ENCODE results near the gene XPC.

Gene XPC

DNA sequence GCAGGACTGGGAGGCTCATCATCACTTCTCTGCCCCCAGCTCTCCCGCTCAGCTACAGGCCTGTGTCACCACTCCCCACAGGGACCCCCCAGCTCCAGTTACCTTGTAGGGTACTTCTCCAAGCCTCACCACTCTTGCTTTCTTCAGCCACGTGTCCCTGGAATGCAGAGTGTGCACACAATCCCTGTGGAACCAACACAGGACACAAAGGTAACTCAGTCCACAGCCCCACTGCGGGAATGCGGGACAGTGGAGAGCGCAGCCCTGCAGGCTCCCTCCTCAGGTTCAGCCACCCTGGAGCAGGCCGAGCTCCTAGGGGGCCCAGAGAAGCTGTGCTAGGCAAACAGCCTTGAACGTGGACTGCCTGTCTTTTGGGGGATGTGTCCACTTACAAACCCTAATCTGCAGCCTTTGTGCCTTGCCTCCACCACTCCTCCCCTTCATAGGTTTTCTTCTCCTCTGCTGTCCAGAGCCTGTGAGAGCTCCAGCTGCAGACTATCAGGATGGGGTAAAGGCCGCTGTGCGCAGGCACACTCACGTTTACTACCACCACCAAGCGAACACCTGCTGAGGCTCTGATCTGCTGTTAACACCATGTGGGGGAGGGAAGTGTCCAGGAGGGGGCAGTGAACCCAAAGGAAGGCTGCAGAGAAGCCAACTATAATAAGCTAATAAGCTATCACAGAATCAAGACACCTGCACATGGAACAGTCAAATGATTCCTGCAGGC, 26.0 kb downstream of the XPC start:
- TF ChIP-seq, protein P1, sequence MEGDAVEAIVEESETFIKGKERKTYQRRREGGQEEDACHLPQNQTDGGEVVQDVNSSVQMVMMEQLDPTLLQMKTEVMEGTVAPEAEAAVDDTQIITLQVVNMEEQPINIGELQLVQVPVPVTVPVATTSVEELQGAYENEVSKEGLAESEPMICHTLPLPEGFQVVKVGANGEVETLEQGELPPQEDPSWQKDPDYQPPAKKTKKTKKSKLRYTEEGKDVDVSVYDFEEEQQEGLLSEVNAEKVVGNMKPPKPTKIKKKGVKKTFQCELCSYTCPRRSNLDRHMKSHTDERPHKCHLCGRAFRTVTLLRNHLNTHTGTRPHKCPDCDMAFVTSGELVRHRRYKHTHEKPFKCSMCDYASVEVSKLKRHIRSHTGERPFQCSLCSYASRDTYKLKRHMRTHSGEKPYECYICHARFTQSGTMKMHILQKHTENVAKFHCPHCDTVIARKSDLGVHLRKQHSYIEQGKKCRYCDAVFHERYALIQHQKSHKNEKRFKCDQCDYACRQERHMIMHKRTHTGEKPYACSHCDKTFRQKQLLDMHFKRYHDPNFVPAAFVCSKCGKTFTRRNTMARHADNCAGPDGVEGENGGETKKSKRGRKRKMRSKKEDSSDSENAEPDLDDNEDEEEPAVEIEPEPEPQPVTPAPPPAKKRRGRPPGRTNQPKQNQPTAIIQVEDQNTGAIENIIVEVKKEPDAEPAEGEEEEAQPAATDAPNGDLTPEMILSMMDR (conservative IDR thresholded peaks at IDR 0.05; ENCODE audit: control insufficient read depth, insufficient read depth, low read depth, low read length) = peak; percentile 29
- DNase-seq (ENCODE audit: low read depth) = no peak
- H3K4me3 ChIP-seq (ENCODE audit: control insufficient read depth, low read depth, low read length) = no peak overlapping the region

DNA sequence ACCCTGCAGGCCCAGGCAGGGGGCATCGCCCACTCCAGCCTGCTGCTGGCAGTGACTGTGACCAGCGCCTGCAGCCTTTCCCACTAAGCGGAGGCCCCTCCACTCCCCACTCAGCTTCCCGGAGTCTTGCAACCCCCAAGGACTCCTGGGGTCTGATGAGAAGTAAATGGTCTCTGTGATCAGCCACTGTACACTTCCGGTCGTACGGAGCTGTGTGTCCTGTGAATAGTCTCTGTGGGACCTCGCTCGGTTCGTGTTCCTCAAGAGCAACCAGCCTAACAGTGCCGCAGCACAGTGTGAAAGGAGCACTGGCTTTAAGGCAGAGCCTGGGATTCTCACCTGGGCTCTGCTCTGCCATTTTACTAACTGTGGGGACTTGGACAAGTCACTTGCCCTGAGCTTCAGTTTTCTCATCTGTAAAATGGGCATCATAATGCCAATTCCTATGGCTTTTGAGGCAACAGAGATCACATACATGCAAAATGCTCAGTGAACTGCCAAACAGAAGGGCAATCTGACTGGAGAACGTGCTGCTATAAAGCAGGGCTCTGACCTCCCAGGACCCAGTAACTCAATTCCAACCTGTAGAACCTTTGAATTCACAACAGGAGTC, 26.8 kb downstream of the XPC start:
- TF ChIP-seq, protein P1 (conservative IDR thresholded peaks at IDR 0.05; ENCODE audit: control insufficient read depth, insufficient read depth, low read depth, low read length) = no peak
- H3K4me3 ChIP-seq (ENCODE audit: control insufficient read depth, low read depth, low read length) = no peak overlapping the region
- DNase-seq (ENCODE audit: low read depth) = no peak

DNA sequence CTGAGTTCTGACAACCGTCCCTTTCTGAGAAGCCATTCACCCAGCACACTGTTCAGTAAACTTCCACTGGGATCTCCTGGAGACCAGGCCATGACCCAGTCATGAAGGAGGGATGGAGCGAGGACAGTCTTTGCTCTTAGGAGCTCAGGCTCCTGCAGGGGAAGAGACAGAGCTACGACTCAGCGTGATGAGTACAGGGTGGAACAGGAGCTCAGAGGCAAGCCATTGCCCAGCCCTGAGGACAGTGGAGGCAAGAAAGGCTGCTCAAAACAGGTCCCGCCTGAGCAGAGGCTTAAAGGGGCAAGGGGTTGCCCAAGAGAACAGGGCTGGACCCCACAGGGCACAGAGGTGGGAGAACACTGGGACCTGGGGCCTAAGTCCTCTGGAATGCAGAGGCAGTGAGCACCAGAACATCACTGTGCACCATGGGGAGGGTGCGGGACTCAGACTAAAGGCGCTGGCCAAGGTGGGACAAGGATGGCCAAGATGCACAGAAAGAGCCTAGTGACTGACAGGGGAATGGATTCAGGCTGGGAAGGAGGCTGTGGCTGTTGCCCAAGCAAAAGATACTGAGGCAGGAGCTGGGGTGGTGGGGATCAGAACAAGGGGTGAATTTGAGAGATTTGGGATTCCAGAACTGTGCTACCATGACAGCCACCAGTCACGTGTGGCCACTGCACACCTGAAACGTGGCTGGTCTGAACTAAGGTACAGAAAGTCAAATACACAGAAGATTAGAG, 27.7 kb downstream of the XPC start:
- DNase-seq (ENCODE audit: low read depth) = no peak
- no peak overlapping the region for H3K4me3 ChIP-seq (ENCODE audit: control insufficient read depth, low read depth, low read length)
- TF ChIP-seq, protein P1 (conservative IDR thresholded peaks at IDR 0.05; ENCODE audit: control insufficient read depth, insufficient read depth, low read depth, low read length) = no peak

DNA sequence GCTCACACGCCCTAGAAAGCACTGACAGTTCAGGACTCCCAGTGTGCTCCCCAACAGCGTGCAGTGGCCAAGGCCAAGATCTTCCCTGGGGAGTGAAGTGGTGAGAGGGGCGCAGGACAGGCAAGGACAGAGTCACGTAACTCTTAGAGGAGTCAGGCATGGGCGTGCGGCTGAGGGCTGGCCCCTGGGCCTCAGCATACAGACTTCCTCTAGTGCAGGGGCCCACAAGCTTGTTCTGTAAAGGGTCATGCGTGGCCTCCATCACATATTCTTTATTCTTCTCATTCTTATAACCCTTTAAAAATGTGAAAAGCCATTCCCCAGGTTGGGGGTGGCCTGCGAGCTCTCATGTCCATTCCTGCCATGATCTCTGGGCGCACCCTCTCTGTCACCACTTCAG, 28.3 kb downstream of the XPC start:
- DNase-seq (ENCODE audit: low read depth) = no peak
- no peak overlapping the region for H3K4me3 ChIP-seq (ENCODE audit: control insufficient read depth, low read depth, low read length)
- TF ChIP-seq, protein P1 (conservative IDR thresholded peaks at IDR 0.05; ENCODE audit: control insufficient read depth, insufficient read depth, low read depth, low read length) = no peak

DNA sequence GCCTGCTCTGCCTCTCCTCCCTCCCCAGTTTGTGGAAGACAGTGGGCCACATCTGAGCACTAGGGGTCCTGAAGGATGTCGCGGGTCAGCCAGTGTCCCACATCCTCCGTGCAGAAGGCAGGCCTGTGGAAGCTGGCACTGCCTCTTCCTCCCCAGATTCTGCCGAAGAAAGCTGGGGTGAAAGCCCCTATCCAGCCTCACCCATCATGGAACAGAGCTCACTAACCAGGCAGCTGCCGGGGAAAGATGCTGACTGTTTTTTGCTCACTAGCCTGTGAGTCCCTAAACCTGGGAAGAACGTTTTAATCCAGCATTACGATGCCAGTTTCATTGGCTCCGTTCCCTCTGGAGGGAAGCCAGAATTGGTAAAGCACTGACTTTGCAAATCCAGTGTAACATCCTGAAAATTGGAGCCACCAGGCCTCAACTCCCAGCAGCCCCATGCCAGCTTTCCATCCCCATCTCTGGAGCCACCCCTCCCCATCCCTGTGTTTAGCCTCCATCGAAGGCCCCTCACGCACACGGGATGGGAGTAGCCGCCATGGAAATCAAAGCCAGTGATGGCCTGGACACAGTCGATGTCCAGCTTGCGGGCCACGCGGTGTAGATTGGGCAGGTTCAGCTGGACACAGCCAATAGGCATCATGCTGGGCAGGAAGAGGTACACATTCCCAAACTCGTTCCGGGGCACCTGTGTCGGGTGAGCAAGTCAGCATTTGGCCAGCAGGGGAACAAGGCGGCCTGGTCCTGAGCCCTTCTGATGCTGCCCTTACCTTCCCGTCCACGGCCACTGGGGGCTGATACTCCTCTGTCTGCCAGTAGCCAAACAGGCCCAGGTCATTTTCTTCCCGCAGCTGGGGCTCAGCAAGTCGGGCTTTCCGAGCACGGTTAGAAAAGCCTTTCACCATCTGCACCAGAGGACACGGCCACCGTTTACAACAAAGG, 30.1 kb downstream of the XPC start:
- no peak overlapping the region for H3K4me3 ChIP-seq (ENCODE audit: control insufficient read depth, low read depth, low read length)
- TF ChIP-seq, protein P1 (conservative IDR thresholded peaks at IDR 0.05; ENCODE audit: control insufficient read depth, insufficient read depth, low read depth, low read length) = no peak
- DNase-seq (ENCODE audit: low read depth) = no peak

DNA sequence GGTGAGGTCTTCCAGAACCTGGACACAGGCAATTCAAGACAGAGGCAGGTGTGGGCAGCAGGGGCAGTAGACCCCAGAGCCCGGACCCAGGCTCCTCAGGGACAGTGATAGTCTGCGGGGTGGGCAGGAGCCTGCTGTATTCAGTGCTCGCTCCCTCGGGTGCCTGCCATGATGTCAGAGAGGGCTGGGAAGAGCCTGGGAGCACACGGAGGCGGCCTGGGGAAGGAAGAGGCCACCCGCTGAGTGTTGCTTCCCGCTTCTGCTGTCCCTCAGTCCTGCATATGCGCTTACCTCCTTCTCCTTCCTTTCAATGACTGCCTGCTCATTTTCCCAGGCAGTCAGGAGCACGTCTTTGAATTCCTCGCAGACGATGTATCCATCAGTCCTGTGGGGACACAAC, 30.8 kb downstream of the XPC start:
- H3K4me3 ChIP-seq (ENCODE audit: control insufficient read depth, low read depth, low read length) = no peak overlapping the region
- TF ChIP-seq, protein P1 (conservative IDR thresholded peaks at IDR 0.05; ENCODE audit: control insufficient read depth, insufficient read depth, low read depth, low read length) = no peak
- DNase-seq (ENCODE audit: low read depth) = no peak

All from fibroblast of mammary gland (primary cell).